GM23338 (cell line): ENCODE measurements around the gene RUNX1. TPM values are rescaled to one million over a fixed set of nuclear protein-coding genes. Genes with fewer than 3 reads are reported as not detected.
"Not testable (repeated sequence)": the region's sequence is repeated elsewhere in the genome, so short reads cannot be mapped to it uniquely, and the experiment has no call there.

Source experiments
- ATAC-seq: fragments of 200-7000 bp; cut with Tn5 transposase; 3 replicates; pipeline ENCODE4 v1.9.1; 2020
- DNase-seq: peaks from one replicate; pipeline ENCODE4 v3.0.0-alpha.2; 2015; ENCODE audit warnings: low spot score
- H2AFZ ChIP-seq: fragments of 200-600 bp; sonication (generic); 2 replicates; pipeline ENCODE4 v1.8.0; 2016; ENCODE audit warnings: antibody characterized with exemption, mild to moderate bottlenecking, moderate library complexity
- H3F3A ChIP-seq: fragments of 200-600 bp; sonication (generic); replicated peaks from 2 replicates; pipeline ENCODE4 v1.8.0; 2017; ENCODE audit warnings: antibody characterized with exemption, mixed run types, low read depth
- H3K27ac ChIP-seq: fragments of 200-600 bp; sonication (generic); 2 replicates; pipeline ENCODE4 v1.6.1; 2016; ENCODE audit warnings: low read depth
- H3K27me3 ChIP-seq: fragments of 200-600 bp; sonication (generic); 2 replicates; pipeline ENCODE4 v1.8.0; 2016; ENCODE audit warnings: mild to moderate bottlenecking, mixed run types, moderate library complexity; ENCODE audit not compliant: insufficient read depth
- H3K36me3 ChIP-seq: fragments of 200-600 bp; sonication (generic); 2 replicates; pipeline ENCODE4 v1.8.0; 2016; ENCODE audit warnings: mild to moderate bottlenecking; ENCODE audit not compliant: insufficient read depth
- H3K4me1 ChIP-seq: fragments of 200-600 bp; sonication (generic); 2 replicates; pipeline ENCODE4 v1.8.0; 2016; ENCODE audit warnings: mild to moderate bottlenecking, moderate library complexity; ENCODE audit not compliant: insufficient read depth
- H3K4me2 ChIP-seq: fragments of 200-600 bp; sonication (generic); 2 replicates; pipeline ENCODE4 v1.7.1; 2017; ENCODE audit warnings: mixed run types
- H3K4me3 ChIP-seq: fragments of 200-600 bp; sonication (generic); 2 replicates; pipeline ENCODE4 v1.6.1; 2016; ENCODE audit warnings: mixed run types
- H3K79me2 ChIP-seq: fragments of 200-600 bp; sonication (generic); replicated peaks from 2 replicates; pipeline ENCODE4 v1.8.0; 2017; ENCODE audit warnings: mild to moderate bottlenecking; ENCODE audit not compliant: insufficient read depth
- H3K9me2 ChIP-seq: fragments of 200-600 bp; sonication (generic); 2 replicates; pipeline ENCODE4 v1.8.0; 2017; ENCODE audit not compliant: insufficient read depth
- H4K20me1 ChIP-seq: fragments of 200-600 bp; sonication (generic); replicated peaks from 2 replicates; pipeline ENCODE4 v1.8.0; 2017; ENCODE audit warnings: mild to moderate bottlenecking; ENCODE audit not compliant: insufficient read depth
- H3K27ac Mint-ChIP-seq: 2 replicates; pipeline ENCODE4 v1.8.0; 2020; ENCODE audit warnings: inconsistent platforms, mild to moderate bottlenecking, moderate library complexity, mixed read lengths
- H3K27me3 Mint-ChIP-seq: 3 replicates; pipeline ENCODE4 v1.8.0; 2022; ENCODE audit warnings: low read depth, mild to moderate bottlenecking, moderate library complexity, mixed read lengths, inconsistent platforms; ENCODE audit not compliant: insufficient read depth, poor library complexity
- H3K36me3 Mint-ChIP-seq: 3 replicates; pipeline ENCODE4 v1.8.0; 2021; ENCODE audit warnings: low read depth, mild to moderate bottlenecking, inconsistent platforms, moderate library complexity, mixed read lengths
- H3K4me1 Mint-ChIP-seq: 3 replicates; pipeline ENCODE4 v1.8.0; 2020; ENCODE audit warnings: mild to moderate bottlenecking, inconsistent platforms, mixed read lengths
- H3K4me3 Mint-ChIP-seq: 3 replicates; pipeline ENCODE4 v1.8.0; 2021; ENCODE audit warnings: moderate library complexity, mild to moderate bottlenecking, inconsistent platforms, mixed read lengths
- H3K9me3 Mint-ChIP-seq: 3 replicates; pipeline ENCODE4 v1.8.0; 2020; ENCODE audit warnings: moderate library complexity, mild to moderate bottlenecking, inconsistent platforms, mixed read lengths
- CREB1 ChIP-seq: fragments of 250-450 bp; sonication (Bioruptor Pico); IDR thresholded peaks from 2 replicates; pipeline ENCODE4 v1.5.0; 2020; ENCODE audit warnings: low read depth, mild to moderate bottlenecking, moderate library complexity
- ETS1 ChIP-seq: IDR thresholded peaks from 2 replicates; pipeline ENCODE4 v1.6.1; 2016; ENCODE audit warnings: antibody characterized with exemption
- EZH2 ChIP-seq: fragments of 200-600 bp; sonication (generic); IDR thresholded peaks from one replicate; pipeline ENCODE4 v1.8.0; 2017; ENCODE audit warnings: antibody characterized with exemption, mild to moderate bottlenecking, low read depth; ENCODE audit not compliant: unreplicated experiment
- JUNB ChIP-seq: IDR thresholded peaks from one replicate; pipeline ENCODE4 v1.6.1; 2016; ENCODE audit warnings: antibody characterized with exemption; ENCODE audit not compliant: unreplicated experiment
- NANOG ChIP-seq: IDR thresholded peaks from 2 replicates; pipeline ENCODE4 v1.6.1; 2016; ENCODE audit warnings: antibody characterized with exemption, borderline replicate concordance
- POLR2AphosphoS5 ChIP-seq: IDR thresholded peaks from 2 replicates; pipeline ENCODE4 v1.6.1; 2016; ENCODE audit warnings: antibody characterized with exemption, low read depth
- REST ChIP-seq: IDR thresholded peaks from one replicate; pipeline ENCODE4 v1.6.1; 2018; ENCODE audit warnings: antibody characterized with exemption; ENCODE audit not compliant: unreplicated experiment
- STAT1 ChIP-seq: IDR thresholded peaks from one replicate; pipeline ENCODE4 v1.6.1; 2016; ENCODE audit warnings: antibody characterized with exemption; ENCODE audit not compliant: unreplicated experiment
- ZNF114 ChIP-seq: fragments of 250-450 bp; sonication (Bioruptor Pico); IDR thresholded peaks from 2 replicates; pipeline ENCODE4 v1.5.0; 2020; ENCODE audit warnings: mild to moderate bottlenecking, moderate library complexity
- ZNF331 ChIP-seq: fragments of 250-450 bp; sonication (Bioruptor Pico); IDR thresholded peaks from 2 replicates; pipeline ENCODE4 v1.5.0; 2020; ENCODE audit warnings: low read depth, mild to moderate bottlenecking, moderate library complexity
- ZNF462 ChIP-seq: fragments of 250-450 bp; sonication (Bioruptor Pico); IDR thresholded peaks from 2 replicates; pipeline ENCODE4 v1.5.0; 2020; ENCODE audit warnings: mild to moderate bottlenecking, moderate library complexity
- polyA plus RNA-seq: library from polyadenylated mRNA; unstranded; fragments of >200 nt; fragmentation: Nextera tagmentation; extraction: Ambion mirVana; gene quantifications from 2 replicates; pipeline ENCODE4 v1.2.1, GENCODE V29; 2016
- total RNA-seq: library from RNA; depleted of rRNA; stranded (reverse); fragments of >200 nt; shearing (Covaris generic); gene quantifications from 2 replicates; pipeline ENCODE4 v1.2.3, GENCODE V29; 2014

Gene RUNX1
- total and polyA plus RNA-seq, 2 experiments from 2014 or later = 0.29 to 1.1 TPM

- peaks cover 3% of the 10 kb centered on the region; the same call in 1 of the 3 replicates for H3K4me1 Mint-ChIP-seq
- no peaks in the 10 kb centered on the region for H3K36me3 ChIP-seq
- H3K27me3 Mint-ChIP-seq = no peaks in the 10 kb centered on the region
- no peak overlapping the region for H3K4me3 Mint-ChIP-seq
- no peak overlapping the region for H2AFZ ChIP-seq
- no peaks in the 10 kb centered on the region for H3K27me3 ChIP-seq
- H3K4me1 ChIP-seq = no peaks in the 10 kb centered on the region; the same call in 1 of the 2 replicates
- H3K27ac Mint-ChIP-seq = no peak overlapping the region
- H3K36me3 Mint-ChIP-seq = peaks cover 6% of the 10 kb centered on the region; the same call in 1 of the 3 replicates
- ATAC-seq = no peak
- no peaks in the 10 kb centered on the region for H3K9me2 ChIP-seq
- TF ChIP-seq ZNF462 (CRISPR knock-in tag) = no peak
- no peak for TF ChIP-seq ZNF331
- TF ChIP-seq CREB1 (CRISPR knock-in tag) = no peak
- no peak for TF ChIP-seq ETS1
- no peak for TF ChIP-seq REST
- TF ChIP-seq POLR2AphosphoS5 = no peak
- TF ChIP-seq NANOG = no peak
- TF ChIP-seq ZNF114 (CRISPR knock-in tag) = no peak
- TF ChIP-seq STAT1 = no peak
- TF ChIP-seq EZH2 = no peak
- no peak for TF ChIP-seq JUNB
- no peak overlapping the region for H3K4me2 ChIP-seq
- no peak overlapping the region for H3K27ac ChIP-seq
- H3K9me3 Mint-ChIP-seq = peaks cover 13% of the 10 kb centered on the region
- no peak overlapping the region for H3K4me3 ChIP-seq
- no peak for DNase-seq
- no peaks in the 10 kb centered on the region for H4K20me1 ChIP-seq
- H3K79me2 ChIP-seq = no peaks in the 10 kb centered on the region
- no peaks in the 10 kb centered on the region for H3F3A ChIP-seq
Measured at GRCh38 chr21:34805157-34805556, 243.9 kb downstream of the RUNX1 start.

- peaks cover 13% of the 10 kb centered on the region for H3K9me3 Mint-ChIP-seq
- not testable (repeated sequence) for H3K27ac Mint-ChIP-seq, DNase-seq, H3K27me3 Mint-ChIP-seq, H3K4me1 Mint-ChIP-seq, H3K4me3 Mint-ChIP-seq, H3K27me3 ChIP-seq, H3K79me2 ChIP-seq, H3K4me3 ChIP-seq, H3K4me1 ChIP-seq, H3F3A ChIP-seq, H3K27ac ChIP-seq, H3K9me2 ChIP-seq, H3K36me3 ChIP-seq, ATAC-seq, H3K36me3 Mint-ChIP-seq, H3K4me2 ChIP-seq, H2AFZ ChIP-seq, H4K20me1 ChIP-seq
Measured at GRCh38 chr21:34804584-34804983, 244.5 kb downstream of the RUNX1 start.
